22Rv1 (cell line): ENCODE data around the gene RYK.

Experiments
- ZFX ChIP-seq: fragments of 450-650 bp; IDR thresholded peaks from 2 replicates; pipeline ENCODE4 v1.6.1; 2017; ENCODE audit warnings: antibody characterized with exemption, borderline replicate concordance
- TF ChIP-seq, protein P1 (sequence below): fragments of 450-650 bp; IDR thresholded peaks from 2 replicates; pipeline ENCODE4 v1.5.1; 2017; ENCODE audit warnings: mild to moderate bottlenecking

DNA sequence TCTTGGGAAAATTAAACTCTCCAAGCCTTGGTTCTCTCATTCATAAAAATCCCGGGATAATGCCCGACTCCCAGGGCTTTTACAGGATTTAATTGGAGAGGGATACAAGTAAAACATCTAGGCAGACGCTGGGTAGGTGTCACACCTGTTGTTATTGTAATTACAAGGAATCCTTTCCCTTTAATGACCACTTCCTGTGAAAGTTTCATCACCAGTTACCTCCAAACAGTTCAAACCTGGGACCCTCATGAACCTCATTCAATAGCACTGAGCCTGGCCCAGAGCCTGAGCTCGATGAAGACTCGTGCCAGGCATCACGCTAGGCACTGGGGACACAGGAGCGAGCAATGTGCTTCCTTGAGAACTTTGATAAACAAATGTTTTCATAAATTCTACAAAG is 2.1 kb upstream of the RYK start:
- TF ChIP-seq, protein P1, sequence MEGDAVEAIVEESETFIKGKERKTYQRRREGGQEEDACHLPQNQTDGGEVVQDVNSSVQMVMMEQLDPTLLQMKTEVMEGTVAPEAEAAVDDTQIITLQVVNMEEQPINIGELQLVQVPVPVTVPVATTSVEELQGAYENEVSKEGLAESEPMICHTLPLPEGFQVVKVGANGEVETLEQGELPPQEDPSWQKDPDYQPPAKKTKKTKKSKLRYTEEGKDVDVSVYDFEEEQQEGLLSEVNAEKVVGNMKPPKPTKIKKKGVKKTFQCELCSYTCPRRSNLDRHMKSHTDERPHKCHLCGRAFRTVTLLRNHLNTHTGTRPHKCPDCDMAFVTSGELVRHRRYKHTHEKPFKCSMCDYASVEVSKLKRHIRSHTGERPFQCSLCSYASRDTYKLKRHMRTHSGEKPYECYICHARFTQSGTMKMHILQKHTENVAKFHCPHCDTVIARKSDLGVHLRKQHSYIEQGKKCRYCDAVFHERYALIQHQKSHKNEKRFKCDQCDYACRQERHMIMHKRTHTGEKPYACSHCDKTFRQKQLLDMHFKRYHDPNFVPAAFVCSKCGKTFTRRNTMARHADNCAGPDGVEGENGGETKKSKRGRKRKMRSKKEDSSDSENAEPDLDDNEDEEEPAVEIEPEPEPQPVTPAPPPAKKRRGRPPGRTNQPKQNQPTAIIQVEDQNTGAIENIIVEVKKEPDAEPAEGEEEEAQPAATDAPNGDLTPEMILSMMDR, result no peak
- TF ChIP-seq ZFX, result no peak
